Mononuclear cell (primary cell): ENCODE measurements around the gene BEX1. TPM values are rescaled to one million over a fixed set of nuclear protein-coding genes. Genes with fewer than 3 reads are reported as not detected.
"Not testable (repeated sequence)": the region's sequence is repeated elsewhere in the genome, so short reads cannot be mapped to it uniquely, and the experiment has no call there.

Experiments
- H3K27me3 ChIP-seq: 2 replicates; pipeline ENCODE4 v1.6.0; 2011; ENCODE audit warnings: low read length, control low read depth; ENCODE audit not compliant: insufficient read depth
- H3K4me1 ChIP-seq: 2 replicates; pipeline ENCODE4 v1.5.1; 2011; ENCODE audit warnings: mild to moderate bottlenecking, low read length, control low read depth; ENCODE audit not compliant: insufficient read depth
- H3K4me3 ChIP-seq: 2 replicates; pipeline ENCODE4 v1.5.1; 2011; ENCODE audit warnings: mild to moderate bottlenecking, low read length, moderate library complexity
- H3K9me3 ChIP-seq: 2 replicates; pipeline ENCODE4 v1.5.1; 2011; ENCODE audit warnings: low read depth, mild to moderate bottlenecking, control low read depth, low read length
- total RNA-seq: library from RNA; depleted of rRNA; stranded (reverse); fragments of >200 nt; gene quantifications from one replicate; pipeline ENCODE4 v1.2.3, GENCODE V29; 2012

Gene BEX1
- total RNA-seq, 1 donor = 0.52 TPM

GRCh38 chrX:103056902-103057301 lies 7.1 kb downstream of the BEX1 start:
- no peak overlapping the region for H3K4me3 ChIP-seq
- no peaks in the 10 kb centered on the region for H3K4me1 ChIP-seq
- no peaks in the 10 kb centered on the region for H3K9me3 ChIP-seq
- no peaks in the 10 kb centered on the region for H3K27me3 ChIP-seq

- no peaks in the 10 kb centered on the region for H3K27me3 ChIP-seq
- H3K4me3 ChIP-seq = no peak overlapping the region
- no peaks in the 10 kb centered on the region for H3K9me3 ChIP-seq
- H3K4me1 ChIP-seq = no peaks in the 10 kb centered on the region
These were observed 11.3 kb downstream of the BEX1 start for GRCh38 chrX:103052625-103053024.

DNA sequence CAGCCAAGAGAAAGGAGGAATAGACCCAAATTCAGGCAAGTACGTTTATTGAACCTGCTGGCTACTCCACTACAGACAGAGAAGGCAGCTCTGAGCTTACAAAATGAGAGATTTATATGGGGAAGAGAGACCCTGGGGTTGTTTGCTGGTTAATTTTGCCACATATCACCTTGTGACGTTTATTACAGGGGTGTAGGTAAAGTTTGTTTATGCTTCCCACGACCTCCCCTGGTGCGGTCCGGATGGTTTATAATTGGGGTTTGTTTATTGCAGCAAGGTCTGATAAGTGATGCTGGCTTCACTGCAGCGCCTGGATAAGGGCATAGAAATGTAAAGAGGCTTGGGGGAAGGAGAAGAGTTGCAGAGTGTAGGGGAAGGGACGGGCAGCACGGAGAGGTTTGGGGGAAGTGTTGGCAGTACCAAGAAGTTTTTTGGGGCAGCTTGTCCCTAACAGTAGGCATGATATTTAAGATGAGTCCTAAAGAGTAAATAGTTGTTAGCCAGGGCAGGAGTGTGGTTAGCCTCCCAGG lies 12.6 kb downstream of the BEX1 start:
- Histone ChIP-seq H3K9me3 (no peaks in the 10 kb centered on the region), H3K4me3 (no peak overlapping the region), H3K27me3 (no peaks in the 10 kb centered on the region), H3K4me1 (no peaks in the 10 kb centered on the region)

DNA sequence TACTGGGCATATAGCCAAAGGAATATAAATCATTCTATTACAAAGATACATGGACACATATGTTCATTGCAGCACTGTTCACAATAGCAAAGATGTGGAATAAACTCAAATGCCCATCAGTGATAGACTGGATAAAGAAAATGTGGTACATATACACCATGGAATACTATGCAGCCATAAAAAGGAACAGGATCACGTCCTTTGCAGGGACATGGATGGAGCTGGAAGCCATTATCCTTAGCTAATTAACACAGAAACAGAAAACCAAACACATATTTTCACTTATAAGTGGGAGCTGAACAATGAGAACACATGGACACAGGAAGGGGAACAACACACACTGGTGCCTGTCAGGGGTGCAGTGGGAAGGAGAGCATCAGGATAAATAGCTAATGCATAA lies 30.6 kb downstream of the BEX1 start:
- H3K4me1 ChIP-seq, H3K4me3 ChIP-seq, H3K27me3 ChIP-seq, H3K9me3 ChIP-seq: not testable (repeated sequence)

DNA sequence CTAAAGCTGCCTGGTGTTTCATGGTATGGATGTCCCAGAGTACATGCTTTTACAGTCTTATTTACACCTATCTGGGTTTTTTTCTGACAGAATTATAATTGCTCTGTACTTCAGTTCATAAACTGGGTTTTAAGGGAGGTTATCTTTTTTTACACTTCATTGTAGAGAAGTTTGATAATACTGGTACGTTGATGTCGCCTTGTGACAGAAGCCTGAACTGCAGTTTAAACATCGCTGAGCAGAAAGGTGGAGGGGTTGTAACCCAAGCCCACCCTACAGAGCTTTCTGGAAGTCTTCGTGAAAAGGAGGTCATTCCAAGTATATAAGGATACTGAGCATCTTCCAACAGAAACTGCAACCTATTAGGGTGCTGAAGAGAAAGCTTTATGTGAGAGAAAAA lies 46.4 kb downstream of the BEX1 start:
- no peaks in the 10 kb centered on the region for H3K9me3 ChIP-seq
- no peaks in the 10 kb centered on the region for H3K27me3 ChIP-seq
- no peak overlapping the region for H3K4me3 ChIP-seq
- H3K4me1 ChIP-seq = no peaks in the 10 kb centered on the region

DNA sequence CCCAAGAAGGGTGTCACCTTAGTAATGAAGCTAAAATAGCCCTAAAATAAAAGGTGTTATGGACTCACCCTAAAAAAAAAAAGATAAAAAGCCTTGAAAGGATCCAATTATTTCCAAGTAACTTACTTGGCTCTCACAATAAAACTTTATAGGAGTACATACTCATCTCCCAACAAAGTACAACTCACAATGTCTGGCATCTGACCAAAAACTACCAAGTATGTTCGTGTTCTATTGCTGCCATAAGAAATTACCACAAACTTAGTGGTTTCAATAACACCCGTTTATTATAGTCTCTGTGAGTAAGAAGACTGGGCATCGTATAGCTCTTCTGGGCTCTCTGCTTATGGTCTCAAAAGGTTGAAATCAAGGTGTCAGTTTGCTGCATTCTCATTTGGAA lies 51.0 kb downstream of the BEX1 start:
- Histone ChIP-seq H3K4me3 (no peak overlapping the region), H3K9me3 (no peaks in the 10 kb centered on the region), H3K27me3 (no peaks in the 10 kb centered on the region), H3K4me1 (peaks cover 3% of the 10 kb centered on the region)

Other genes with a start within 250 kb of the BEX1 start
- 0.10 TPM for gene RAB40AL, start 126.9 kb downstream of the BEX1 start, total RNA-seq
- 0.73 TPM for gene NXF3, start 29.0 kb upstream of the BEX1 start, total RNA-seq
- gene BEX4, start 150.9 kb upstream of the BEX1 start, total RNA-seq = 38.4 TPM
- 29.5 TPM for gene TCEAL8, start 191.0 kb upstream of the BEX1 start, total RNA-seq
- 0.10 TPM for gene TCEAL5, start 212.6 kb upstream of the BEX1 start, total RNA-seq
- gene BEX2, start 246.8 kb upstream of the BEX1 start, total RNA-seq = 32.5 TPM